GM12872 (cell line): ENCODE data around the gene AOC3.

Experiments used
- CTCF ChIP-seq: IDR thresholded peaks from 3 replicates; pipeline ENCODE4 v1.5.1; 2011; ENCODE audit warnings: low read depth, mild to moderate bottlenecking, low read length, moderate library complexity; ENCODE audit not compliant: insufficient read depth

Gene AOC3

GRCh38 chr17:42850954-42851353 lies at the start of gene AOC3:
Gene AOC3 (plus strand): TSS chr17:42851199. CDS start chr17:42851344, 145 bp downstream.
- no peak for TF ChIP-seq CTCF

- no peak for TF ChIP-seq CTCF
Measured at GRCh38 chr17:42803074-42803883, 47.7 kb upstream of the AOC3 start.

- TF ChIP-seq CTCF = no peak
Measured at GRCh38 chr17:42804918-42805367, 46.1 kb upstream of the AOC3 start.

GRCh38 chr17:42806249-42806648 lies 44.8 kb upstream of the AOC3 start:
- no peak for TF ChIP-seq CTCF

- no peak for TF ChIP-seq CTCF
Measured at GRCh38 chr17:42809250-42809649, 41.7 kb upstream of the AOC3 start.

GRCh38 chr17:42814633-42815399 lies 36.2 kb upstream of the AOC3 start:
- no peak for TF ChIP-seq CTCF

GRCh38 chr17:42817866-42818265 lies 33.1 kb upstream of the AOC3 start:
- no peak for TF ChIP-seq CTCF
